GM18502 (cell line): ENCODE results near the gene NOTUM.

Experiments
- ATAC-seq: cut with Tn5 transposase; IDR thresholded peaks from one replicate; pipeline ENCODE4 v1.9.1; 2021; ENCODE audit warnings: mild to moderate bottlenecking; ENCODE audit not compliant: unreplicated experiment, poor library complexity

The NOTUM gene

DNA sequence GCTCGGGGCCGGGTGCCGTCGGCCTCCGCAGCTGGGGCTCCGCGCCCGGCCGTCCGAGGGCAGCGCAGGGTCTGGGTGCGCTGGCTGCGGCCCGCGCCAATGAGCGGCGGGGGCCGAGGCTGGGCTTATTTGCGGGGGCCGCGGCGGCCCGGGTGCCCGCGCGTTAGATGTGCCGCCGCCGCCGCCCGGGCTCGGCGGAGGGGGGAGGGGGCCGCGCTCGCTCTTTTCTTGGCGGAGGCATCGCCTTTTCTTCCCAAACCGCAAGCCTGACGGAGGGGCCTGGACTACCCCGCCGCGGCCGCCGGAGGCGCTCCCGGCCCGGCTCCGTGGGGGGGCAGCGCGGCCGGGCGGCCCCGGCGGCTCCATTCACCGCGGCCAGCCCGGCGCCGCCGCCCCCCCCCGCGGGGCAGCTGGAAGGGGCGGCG is at the start of gene NOTUM:
NOTUM (minus strand) TSS at position 101 of the 425 bp plus-strand sequence. CDS start 278 bp downstream, outside the sequence.
- no peak for ATAC-seq

DNA sequence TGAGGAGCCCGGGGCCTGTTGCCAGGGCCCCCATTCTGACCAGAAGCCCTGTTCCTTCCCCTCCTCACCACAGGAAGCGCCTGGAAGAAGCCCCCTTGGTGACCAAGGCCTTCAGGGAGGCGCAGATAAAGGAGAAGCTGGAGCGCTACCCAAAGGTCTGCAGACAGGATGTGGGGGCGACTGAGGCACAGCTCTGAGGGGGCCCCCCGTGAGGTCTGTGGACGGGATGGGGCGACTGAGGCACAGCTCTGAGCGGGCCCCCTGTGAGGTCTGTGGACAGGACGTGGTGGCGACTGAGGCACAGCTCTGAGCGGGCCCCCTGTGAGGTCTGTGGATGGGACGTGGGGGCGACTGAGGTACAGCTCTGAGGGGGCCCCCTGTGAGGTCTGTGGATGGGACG is 48.4 kb upstream of the NOTUM start:
- no peak for ATAC-seq

DNA sequence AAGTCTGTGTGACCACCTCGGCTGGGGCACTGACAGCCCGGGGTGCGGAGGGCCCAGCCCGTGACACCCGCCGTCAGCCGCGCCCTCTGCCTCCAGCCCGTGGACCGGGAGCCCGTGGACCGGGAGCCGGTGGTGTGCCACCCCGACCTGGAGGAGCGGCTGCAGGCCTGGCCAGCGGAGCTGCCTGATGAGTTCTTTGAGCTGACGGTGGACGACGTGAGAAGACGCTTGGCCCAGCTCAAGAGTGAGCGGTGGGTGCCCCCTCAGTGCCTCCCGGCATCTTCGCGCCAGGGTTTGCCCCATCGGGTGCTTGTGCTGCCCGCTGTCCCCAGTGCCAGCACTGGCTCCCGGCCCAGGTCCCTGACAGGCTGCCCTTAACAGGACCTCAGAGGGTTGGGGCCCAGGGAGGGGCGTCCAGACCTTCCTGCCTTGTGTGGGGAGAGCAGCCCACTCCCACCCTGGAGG is 48.0 kb upstream of the NOTUM start:
- no peak for ATAC-seq

DNA sequence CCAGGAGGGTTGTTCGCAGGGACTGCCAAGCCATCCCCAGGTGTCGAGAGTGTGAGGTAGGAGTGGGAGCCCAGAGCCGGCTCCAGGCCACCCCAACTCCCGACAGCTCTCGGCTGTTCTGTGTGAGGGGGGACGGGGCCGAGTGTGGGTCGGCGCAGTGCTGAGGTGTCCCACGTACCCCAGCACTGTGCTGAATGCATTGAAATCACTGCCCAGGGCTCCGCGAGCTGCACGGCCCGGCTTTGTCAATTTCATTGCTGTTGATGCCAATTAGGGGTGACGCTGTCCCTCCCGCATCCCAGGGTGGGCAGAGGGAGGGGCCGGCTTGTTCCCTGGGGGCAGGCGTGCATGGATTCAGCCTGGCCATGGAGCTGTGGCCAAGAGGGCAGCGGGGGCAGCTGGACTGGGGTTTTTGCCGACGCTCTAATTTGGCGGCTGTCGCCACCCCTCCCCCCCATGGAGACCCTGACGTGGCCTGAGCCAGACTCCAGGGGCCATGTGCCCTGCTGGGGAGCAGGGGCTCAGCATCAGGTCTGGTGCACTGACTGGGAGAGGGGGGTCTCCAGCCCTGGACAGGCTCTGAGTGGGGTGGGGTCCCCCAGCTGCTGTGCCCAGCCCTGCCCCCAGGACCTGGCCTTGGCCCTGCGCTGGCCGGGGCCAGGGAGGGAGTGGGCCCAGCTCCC is 47.4 kb upstream of the NOTUM start:
- no peak for ATAC-seq

DNA sequence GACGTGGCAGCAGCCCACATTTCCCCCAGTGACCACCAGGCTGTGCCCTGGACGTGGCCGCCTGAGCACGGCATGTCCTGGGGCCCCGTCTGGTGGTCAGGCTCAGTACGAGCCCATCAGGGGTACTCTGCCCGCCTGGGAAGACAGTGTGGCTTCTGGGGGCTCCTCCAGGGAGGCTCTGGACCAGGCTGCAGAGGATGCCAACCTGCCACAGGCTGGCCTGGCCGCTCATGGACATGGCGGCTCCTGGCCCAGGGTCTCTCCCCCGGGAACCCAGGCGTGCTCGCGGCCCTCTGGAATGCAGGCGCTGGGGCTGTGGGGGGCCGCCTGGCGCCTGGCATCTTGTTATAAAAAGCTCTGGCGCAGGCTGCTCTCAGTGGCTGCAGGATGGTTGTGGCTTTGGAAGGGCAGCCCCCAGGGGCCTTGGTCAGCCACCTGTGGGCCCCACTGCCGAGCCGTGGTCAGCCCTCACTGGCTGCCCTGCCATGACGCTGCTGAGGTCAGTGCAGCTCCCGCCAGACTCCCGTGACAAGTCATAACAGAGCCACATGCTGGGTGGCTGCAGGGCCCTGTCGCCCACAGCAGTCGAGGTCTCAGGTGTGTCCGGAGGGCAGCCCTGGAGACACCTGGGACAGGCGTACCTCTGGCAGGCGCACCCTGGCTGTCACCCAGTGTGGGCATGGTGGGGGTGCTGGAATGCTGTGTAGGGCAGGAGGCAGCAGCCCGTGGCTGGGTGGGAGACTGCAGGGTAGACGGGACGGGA is 46.7 kb upstream of the NOTUM start:
- no peak for ATAC-seq

DNA sequence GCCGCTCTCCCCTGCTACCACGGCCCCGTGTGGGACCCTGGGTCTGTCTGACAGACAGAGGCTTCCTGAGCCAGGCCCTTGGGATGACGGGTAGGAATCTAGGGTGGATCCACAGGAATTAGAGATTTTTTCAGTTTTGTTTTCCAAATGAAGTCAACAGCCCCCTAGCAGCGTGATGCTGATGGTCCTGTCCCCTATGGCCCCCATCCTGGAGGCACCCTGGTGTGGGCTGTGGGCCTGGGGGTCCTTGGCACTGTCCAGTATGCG is 46.2 kb upstream of the NOTUM start:
- ATAC-seq, result no peak

DNA sequence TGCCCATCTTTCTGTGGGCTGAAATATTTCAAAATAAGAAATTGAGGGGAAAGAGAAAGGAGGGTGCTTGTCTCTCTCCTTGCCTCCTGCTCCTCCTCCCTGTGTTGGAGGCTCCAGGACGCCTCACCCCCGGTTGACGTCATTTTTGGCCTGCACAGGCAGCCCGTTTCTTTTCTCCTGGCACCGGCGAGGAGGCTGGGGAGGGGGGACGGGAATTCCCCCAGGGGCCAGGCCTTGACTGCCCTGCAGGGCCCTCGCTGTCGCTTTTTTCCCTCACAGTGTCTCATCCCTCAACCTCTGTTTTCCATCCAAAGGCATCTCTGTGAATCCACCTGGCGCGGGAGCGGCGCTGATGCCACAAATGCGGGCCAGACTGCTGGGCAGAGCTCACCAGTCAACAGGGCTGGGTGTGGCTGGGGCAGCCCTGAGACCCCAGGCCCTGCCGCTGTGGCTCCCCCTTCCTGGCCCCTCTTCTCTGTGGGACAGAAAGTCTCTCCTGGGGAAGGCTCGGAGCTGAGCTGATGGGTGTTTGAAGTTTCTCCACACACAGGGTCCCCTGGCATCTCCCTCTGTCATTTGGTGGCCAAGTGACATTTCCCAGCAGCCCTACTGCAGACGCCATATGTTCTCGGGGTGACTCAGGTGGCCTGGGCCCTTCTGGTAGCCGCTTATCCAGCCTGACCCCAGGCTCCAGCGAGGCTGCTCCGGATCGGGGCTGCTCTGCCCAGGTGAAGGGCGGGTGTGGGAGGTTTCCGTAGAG is 45.7 kb upstream of the NOTUM start:
- ATAC-seq, result no peak

DNA sequence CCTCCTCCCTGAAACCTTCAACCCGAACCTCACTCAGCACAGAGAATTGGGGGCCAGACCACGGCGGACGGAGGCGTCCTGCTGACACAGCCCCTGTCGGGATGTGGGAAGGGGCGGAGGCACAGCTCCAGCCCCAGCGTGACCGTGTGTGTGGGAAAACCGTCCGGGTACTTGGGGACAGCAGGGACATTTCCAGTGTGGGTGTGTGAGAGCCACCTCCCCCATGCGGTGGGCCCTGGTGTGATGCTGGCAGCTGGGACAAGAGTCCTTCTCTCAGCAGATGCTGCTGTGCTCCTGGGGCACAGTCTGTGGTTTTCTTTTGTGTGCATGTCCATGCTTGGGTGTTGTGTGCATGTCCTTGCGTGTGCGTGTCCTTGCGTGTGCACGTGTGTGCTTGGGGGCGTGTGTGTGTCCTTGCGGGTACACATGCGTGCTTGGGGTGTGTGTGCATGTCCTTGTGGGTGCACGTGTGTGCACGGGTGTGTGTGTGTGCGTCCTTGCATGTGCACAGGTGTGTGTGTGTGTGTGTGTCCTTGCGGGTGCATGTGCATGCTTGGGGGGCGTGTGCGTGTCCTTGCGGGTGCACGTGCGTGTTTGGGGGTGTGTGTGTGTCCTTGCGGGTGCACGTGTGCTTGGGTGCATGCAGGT is 44.8 kb upstream of the NOTUM start:
- ATAC-seq, result no peak

DNA sequence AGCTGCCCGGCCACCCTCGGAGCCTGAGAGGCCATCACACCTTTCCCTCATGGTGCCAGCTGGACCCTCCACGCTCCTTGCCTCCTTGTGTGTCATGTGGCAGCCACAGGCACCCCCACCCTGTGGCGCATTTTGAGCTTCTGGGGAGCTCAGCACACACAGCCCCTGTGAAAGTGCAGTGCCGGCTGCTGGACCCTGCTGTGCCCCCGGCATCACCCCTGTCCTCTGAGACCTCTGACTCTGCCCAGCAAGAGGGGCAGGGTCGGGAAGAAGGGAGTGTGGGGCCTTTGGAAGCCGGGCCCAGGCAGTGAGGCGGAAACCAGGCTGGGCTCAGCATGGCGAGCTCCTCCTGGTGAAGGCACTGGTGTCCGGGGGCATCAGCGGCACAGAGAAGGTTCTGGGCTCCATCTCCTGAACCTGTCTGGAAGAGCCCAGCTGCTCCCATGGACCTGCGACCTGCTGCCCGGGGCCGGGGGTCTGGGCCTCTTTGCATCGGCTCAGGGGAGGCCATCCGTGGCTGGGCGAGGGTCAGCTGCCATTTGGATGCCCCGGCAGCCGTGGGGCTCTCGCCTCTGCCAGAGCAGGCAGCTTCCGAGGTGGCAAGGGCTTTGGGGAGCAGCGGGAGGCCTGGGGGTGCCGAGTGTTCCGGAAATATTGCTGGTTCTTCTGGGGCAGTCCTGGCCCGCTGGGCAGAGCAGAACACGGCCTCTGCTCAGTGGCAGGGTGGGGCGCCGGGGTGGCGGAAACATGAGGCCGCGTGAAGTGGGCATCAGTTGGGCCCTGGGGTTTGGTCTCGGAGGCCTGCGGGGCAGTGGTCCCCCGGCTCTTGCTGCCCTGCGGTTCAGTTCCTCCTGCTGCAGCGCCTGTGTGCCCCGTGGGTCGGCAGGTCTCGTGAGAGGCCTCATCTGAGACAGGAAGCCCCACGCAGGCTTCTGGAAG is 43.8 kb upstream of the NOTUM start:
- no peak for ATAC-seq

DNA sequence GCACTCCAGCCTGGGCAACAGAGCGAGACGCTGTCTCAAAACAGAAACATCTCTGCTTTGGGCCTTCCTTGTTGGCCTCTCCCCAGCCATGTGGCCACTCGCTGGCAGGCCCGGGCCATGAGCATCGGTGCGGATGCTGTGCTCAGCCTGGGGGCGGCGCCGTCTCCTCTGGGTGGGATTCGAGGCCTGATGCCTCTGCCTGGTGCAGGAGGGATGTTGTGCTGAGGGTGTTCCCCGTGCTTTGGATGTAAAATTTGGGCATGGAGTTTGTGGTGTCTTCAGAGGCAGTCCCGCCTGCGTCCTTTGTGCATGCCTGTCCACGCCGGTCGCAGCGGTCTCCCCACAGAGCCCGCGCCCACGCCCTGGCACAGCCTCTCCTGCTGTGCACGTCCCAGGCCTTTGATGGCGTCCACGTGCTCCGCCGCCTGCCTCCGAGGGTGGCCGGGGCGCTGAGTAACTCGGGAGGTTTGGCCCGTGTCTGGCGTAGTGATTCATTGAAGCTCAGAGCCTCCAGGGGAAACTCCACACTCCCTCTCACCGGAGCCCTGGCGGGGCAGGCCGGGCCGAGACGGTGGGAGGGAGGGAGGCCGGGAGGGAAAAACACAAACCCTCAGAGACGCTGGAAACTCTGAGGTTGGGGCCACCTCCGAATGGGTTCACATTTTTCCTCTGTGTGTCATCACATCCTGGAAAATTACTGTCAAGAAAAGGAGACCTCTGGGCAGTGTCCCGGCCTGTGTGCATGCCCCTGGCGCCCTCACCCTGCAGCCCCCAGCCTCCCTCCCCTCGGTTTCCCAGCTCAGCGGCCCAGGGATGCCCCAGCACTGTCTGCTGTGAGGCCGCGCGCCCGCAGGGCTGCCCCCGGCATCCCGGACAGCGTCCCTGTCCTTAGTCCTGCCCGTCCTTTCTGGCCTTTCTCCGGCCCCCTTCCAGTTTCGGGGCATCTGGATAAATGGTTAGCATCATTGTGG is 42.7 kb upstream of the NOTUM start:
- ATAC-seq, result no peak

DNA sequence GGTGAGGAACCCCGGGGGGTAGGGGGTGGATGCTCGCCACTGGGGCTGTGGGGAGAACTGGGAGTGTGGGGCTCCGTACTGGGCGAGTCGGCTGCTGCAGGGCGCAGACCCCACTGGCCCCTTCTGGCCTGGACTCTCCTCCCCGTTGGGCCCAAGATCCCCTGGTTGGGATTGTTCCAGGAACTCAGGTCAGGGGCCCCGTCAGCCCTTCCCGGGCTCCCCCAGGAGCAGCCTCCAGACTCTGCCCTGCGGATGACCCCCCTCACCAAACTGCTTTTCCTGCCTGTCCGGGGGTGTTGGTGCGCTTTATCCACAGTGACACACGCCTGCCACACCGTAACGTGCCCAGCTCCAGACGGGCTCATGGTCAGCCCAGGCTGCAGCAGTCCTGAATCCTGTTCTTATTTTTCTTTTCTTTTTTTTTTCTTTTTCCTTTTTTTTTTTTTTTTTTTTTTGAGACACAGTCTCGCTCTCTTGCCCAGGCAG is 40.6 kb upstream of the NOTUM start:
- no peak for ATAC-seq

DNA sequence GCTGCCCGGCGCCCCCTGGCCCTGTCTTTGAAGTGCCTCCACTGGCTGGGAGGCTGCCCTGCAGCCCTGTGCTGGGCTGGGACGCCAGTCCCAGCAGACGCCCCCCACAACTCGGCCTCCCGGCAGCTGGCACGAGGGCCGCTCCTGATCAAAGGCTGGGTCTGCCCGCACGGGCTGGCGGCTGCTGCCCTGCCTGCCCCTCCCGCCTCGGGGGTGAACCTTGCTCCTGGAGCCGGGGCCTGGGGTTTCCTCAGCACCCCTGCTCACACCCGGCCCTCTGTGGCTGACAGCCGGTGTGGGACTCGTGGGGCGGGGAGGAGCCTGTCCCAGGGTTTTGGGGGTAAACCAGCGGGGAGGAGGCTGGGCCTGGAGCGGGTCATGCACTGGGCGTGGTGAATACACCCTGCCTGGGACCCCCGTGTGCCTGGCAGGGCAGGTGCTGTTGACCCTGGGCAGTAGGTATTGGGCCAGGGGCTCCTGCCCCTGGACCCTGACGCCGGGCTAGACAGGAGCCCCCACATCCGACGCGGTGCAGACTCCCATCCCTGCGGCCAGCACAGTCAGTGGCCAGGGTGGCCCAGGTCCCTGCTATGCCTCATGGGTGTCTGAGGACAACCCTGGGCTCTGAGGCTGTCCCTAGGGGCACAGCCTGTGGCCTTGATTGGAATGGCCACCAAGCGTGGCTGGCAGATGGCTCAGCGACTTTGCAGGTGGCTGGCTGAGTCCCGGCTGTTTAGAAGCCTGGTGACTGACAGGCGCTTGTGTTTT is 40.0 kb upstream of the NOTUM start:
- ATAC-seq, result no peak

DNA sequence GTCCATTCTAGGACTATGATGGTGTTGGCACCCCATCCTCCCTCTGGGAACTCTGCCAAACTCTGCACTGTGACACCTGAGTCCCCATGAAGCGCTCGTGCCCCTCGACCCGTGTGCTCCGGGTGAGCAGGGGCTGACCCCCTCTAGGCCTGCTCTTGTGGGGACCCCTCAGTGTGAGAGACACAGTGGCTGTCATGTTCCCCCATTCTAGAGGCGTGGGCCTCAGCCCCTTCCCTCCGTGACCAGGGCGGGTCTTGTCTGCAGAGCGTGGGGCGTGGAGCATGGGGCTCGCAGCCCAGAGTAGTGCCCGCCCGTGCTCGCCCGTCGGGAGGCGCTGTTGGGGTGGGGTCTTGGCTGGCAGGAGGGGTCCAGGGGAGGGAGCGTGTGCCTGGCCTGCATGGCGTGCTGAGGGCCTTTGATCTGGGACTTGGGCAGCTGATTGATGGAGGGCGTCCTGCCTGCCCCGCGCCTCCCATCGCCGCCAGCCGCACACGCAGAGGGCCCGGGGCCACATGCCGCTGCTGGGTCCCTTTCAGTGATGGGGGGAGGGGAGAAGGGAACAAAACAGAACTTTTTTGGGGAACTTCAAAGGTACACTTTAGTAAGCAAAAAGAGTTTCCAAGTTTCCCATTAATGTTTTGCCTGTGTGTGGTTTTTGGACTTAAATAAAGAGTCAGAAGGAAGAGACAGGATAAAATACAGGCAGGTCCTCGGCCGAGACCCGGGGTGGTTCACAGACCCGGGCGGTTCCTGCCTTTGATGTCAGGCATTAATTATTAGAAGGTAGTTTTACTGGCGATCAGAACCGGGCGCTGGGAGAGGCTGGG is 39.2 kb upstream of the NOTUM start:
- no peak for ATAC-seq

DNA sequence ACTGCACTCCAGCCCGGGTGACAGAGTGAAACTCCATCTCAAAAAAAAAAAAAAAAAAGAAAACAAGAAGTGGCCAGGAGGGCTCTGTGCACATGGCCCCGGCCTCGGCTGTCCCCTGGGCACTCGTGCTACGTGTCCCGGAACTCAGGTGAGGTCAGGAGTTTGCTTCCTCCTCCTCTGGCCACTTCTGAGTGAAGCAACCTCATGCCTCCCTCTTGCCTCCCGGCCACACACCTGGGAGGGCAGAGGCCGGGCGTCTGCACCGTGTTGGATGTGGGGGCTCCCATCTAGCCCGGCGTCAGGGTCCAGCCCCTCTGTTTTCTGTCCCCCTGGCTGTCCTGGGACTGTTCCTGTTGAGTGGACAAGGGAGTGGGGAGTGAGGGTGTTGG is 38.6 kb upstream of the NOTUM start:
- ATAC-seq, result no peak

DNA sequence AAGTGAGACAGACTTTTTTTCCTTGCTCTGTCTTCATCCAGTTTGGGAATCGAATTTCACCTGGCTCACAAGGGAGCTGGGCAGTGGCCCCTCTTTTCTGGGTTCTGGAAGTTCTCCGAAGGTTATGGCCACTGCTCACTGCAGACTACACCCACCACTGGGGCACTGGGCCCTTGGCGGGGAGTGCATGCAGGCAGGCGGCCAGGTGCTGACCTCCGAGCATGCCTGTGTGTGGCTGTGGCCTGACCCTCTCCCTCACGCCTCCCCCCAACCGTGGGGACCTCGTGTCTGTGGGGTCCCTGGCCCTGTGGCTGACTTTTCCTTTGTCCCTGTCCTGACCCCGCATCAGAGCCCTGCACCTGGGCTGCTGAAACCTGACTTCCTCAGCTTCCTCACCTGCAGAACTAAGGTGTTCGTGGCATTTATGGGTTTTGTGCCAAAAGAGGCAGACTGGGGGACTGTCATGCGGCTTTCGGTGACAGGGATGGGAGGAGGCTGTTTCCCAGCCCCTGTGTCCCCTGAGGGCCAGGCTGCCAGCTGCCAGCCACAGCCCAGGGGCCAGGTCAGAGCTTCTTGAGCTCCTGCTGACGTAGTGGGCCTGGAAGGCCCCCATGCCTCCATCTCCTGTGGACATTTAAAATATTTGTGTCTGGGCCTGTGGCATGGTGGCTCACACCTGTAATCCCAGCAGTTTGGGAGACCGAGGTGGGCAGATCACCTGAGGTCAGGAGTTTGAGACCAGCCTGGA is 37.9 kb upstream of the NOTUM start:
- no peak for ATAC-seq

DNA sequence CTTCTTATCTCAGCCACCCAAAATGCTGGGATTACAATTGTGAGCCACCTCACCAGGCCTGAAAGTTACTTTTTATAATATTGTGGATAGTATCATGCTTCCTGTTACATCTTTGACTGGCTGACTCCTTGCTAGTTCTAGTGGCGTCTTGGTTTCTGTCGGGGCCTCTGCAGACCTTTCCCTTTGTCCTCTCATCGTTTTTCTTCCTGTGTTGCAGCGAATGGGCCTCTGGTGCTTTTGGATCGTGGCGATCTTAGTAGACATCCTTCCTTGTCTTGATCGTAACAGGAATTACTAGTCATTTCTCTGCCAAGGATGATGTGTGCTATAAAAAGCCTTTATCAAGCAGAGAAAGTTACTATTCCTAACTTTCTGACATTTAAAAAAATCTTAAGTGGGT is 37.2 kb upstream of the NOTUM start:
- no peak for ATAC-seq
